Measurements from ENCODE around the gene ZNF865.

Gene ZNF865

DNA sequence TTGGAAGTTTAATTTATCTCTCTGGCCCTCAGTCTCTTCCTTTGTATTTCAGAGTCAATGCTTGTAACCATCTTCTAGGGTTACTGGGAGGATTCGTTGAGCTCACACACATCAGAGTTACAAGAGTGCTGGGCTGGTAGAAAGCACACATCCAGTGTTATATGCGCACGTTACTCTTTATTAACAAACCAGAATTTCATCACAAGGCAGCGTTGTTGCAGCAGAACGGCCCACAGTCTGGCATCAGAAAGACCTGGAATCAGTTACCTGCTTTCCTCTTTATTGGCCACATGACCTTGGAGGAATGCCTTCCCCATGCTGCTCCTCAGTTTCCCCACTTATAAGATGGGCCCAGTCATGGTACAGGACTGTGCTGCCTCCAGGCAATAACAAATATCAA, 3.9 kb downstream of the ZNF865 start:
- no peak for DNase-seq

DNA sequence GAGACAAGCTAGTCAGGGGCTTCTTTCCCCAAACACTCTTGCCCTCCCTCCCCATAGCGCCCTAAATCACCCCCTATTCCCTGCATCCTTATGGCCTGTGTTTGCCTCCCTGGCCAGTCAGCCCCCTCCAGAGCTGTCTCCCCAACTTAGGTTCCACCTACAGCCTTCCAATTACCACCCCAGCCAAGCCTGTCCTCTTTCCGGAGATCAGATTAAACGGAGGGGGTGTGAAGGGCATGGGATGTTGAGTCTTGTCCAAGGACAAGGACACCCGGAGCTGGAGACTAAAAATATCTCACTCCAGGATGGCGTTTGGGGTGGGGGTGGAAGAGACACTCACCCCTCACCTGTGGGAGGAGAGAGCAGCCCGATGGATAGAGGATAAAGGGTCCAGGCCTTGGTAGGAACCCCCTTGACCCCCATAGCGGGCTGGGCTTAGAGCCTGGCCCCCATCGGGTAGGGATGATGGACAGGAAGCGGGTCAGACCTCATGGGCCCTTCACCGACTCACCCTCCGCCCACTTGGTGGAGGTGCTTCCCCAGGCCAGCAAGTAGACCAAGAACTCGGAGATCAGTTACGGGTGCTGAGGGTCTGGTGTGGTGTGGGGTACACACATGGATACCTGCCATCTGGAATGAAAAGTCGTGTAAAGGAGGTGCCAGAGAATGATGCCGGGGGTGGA, 6.0 kb downstream of the ZNF865 start:
- DNase-seq: no peak

DNA sequence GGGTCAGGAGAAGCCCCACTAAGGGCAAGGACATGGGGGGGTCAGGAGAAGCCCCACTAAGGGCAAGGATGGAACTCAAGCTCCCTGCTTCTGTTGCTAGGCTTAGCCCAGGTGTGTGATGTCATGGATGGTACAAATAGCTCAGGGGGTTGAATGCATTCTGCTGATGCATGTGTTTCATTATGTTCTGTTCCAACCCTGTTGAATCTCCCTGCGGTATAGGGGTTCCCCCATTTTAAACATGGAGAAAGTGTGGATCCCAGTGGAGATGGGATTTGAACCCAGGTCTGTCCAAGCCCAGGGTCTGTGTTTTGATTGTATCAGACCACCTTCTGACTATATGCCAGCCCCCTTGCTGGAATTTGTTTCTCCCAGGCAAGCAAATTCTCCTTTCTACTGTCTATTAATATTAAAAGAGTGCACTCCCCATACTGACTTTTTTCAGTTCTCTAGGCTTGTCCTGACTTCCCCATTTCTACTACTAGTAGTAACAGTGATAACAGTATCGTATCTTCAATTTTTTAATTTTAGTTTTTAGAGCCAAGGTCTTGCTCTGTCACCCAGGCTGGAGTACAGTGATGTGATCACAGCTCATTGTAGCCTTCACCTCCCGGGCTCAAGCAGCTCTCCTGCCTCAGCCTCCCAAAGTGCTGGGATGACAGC, 6.7 kb downstream of the ZNF865 start:
- DNase-seq: no peak

DNA sequence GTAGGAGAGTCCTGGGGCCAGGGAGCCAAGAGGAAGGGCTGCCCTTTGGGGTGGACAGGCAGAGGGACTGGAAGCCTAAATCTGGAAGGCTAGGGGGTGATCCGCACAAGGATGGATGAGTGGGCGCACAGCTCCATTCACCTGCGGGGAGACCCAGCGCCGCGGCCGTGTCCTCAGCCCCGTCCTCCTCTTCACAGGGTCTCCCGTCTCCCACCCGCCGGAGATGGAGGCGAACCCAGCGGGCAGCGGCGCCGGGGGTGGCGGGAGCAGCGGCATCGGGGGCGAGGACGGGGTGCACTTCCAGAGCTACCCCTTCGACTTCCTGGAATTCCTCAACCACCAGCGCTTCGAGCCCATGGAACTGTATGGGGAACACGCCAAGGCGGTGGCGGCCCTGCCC, 7.9 kb downstream of the ZNF865 start:
- no peak for DNase-seq

DNA sequence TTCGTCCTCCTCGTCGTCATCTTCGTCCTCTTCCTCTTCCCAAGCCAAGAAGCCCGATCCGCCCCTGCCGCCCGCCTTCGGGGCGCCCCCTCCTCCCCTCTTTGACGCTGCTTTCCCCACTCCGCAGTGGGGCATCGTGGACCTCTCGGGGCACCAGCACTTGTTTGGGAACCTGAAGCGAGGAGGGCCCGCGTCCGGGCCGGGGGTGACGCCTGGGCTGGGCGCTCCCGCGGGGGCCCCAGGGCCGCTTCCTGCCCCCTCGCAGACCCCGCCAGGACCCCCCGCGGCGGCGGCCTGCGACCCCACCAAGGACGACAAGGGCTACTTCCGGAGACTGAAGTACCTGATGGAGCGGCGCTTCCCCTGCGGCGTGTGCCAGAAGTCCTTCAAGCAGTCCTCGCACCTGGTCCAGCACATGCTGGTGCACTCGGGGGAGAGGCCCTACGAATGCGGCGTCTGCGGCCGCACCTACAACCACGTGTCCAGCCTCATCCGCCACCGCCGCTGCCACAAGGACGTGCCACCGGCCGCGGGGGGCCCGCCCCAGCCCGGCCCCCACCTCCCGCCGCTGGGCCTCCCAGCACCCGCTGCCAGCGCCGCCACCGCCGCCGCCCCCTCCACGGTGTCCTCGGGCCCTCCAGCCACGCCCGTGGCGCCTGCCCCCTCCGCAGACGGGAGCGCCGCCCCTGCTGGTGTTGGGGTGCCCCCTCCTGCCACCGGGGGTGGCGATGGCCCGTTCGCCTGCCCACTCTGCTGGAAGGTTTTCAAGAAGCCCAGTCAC, 8.7 kb downstream of the ZNF865 start:
- DNase-seq: no peak

DNA sequence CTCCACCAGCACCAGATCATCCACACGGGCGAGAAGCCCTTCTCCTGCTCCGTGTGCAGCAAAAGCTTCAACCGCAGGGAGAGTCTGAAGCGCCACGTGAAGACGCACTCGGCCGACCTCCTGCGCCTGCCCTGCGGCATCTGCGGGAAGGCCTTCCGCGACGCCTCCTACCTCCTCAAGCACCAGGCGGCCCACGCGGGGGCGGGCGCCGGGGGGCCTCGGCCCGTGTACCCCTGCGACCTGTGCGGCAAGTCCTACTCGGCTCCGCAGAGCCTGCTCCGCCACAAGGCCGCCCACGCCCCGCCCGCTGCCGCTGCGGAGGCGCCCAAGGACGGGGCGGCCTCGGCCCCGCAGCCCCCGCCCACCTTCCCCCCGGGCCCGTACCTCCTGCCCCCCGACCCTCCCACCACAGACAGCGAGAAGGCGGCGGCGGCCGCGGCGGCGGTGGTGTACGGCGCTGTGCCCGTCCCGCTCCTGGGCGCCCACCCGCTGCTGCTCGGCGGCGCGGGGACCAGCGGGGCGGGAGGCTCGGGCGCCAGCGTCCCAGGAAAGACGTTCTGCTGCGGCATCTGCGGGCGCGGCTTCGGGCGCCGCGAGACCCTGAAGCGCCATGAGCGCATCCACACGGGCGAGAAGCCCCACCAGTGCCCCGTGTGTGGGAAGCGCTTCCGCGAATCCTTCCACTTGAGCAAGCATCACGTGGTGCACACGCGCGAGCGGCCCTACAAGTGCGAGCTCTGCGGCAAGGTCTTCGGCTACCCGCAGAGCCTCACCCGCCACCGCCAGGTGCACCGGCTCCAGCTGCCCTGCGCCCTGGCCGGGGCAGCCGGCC, 9.5 kb downstream of the ZNF865 start:
- no peak for DNase-seq

DNA sequence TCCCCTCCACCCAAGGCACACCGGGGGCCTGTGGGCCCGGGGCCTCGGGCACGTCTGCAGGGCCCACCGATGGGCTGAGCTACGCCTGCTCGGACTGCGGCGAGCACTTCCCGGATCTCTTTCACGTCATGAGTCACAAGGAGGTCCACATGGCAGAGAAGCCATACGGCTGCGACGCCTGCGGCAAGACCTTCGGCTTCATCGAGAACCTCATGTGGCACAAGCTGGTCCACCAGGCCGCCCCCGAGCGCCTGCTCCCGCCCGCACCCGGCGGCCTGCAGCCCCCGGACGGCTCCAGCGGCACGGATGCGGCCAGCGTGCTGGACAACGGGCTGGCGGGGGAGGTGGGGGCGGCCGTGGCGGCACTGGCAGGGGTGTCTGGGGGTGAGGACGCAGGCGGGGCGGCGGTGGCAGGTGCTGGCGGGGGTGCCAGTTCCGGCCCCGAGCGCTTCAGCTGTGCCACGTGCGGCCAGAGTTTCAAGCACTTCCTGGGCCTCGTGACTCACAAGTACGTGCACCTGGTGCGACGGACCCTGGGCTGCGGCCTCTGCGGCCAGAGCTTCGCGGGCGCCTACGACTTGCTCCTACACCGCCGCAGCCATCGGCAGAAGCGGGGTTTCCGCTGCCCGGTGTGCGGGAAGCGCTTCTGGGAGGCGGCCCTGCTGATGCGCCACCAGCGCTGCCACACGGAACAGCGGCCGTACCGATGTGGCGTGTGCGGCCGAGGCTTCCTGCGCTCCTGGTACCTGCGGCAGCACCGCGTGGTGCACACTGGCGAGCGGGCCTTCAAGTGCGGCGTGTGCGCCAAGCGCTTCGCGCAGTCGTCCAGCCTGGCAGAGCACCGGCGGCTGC, 10.3 kb downstream of the ZNF865 start:
- no peak for DNase-seq

DNA sequence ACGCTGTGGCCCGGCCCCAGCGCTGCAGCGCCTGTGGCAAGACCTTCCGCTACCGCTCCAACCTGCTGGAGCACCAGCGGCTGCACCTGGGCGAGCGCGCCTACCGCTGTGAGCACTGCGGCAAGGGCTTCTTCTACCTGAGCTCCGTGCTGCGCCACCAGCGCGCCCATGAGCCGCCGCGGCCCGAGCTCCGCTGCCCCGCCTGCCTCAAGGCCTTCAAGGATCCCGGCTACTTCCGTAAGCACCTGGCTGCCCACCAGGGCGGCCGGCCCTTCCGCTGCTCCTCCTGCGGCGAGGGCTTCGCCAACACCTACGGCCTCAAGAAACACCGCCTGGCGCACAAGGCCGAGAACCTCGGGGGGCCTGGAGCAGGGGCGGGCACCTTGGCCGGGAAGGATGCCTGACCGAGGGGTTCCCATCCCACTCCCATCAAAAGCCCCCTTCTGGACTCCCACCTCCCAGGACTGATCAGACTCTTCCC, 11.0 kb downstream of the ZNF865 start:
- DNase-seq: no peak

DNA sequence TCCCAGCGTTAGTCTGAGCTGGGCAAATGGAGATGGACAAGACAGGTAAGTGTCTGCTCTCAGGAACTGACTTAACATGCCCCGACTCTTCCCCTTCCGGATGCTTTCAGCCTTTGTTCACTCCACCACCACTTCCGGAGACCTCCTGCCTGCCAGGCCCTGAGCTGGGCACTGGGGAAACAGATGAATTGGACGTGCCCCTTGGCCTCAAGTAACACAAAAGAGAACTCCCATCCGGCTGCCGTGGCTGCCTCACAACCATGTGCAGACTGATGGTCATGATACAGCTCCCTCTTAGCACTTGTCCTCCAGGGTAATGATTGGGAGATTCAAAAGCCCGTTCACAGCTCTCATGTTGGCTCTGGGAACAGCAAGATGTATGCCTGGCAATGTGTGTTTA, 12.0 kb downstream of the ZNF865 start:
- DNase-seq: no peak

DNA sequence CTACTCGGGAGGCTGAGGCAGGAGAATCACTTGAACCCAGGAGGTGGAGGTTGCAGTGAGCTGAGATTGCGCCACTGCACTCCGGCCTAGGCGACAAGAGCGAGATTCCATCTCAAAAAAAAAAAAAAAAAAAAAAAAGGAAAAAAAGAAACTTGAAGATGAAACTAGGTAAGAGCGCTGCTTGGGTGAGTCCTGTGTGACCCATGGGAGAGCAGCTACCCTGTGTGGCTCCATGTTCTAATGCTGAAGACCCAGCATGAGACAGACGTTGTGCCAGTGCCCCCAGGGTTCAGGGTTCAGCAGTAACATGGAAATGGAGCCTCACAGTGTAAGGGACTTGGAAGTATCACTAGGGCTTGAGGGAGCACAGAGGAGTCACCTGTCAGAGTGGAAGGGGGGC, 13.0 kb downstream of the ZNF865 start:
- DNase-seq: no peak

DNA sequence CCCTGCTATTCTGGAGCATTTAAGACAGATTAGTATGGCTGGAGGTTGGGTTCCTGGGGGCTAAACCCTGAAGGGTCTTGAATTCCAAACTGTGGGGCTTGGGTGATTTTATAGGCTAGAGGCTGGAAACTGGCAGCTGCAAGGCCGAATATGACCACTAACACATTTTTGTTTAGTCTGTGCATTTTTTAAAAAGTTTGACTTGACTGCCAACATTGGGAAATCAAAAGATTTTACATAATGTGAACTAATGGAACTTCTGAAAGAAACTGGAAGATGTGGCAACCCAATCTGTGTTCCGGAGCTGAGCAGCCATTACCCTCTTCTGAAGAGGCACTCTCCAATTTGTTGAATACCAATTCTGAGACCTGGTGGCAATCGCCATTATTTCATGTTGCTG, 13.8 kb downstream of the ZNF865 start:
- DNase-seq: no peak

DNA sequence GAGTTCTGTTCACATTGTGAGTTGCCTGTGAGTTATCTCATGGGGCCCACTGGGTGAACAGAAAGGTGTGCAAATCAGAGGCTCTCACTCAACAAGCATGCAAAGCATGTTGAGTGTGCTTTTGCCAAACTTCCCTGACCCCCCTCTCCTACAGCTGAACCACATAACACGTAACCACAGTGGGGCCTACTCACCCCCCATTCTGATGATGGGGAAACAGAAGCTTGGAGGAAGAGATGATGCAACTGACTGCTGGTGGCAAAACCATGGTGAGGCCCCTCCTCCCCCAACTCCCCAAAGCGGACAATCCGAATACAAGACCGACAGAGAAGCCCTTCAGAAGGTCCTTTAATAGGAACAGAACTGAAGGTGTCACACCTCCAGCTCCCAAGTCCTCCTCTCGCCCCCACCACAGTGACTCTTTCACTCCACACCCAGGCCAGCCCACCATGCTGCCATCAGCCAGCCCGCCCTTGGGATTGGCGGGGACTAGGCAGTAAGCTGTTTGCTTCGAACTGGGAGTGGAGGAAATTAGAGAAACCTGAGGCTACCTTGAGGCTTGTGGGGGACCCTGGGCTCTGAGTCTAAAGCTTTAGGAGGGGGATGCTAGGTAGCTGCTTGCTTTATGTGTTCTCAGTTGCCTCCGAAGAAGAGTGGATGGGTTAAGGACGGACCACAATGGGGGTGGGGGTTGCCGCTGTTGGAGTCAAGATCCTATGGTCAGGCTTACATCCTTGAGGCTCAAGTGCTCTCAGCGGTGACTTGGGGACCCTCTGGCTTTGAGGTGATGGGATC, 15.2 kb downstream of the ZNF865 start:
- no peak for DNase-seq

DNA sequence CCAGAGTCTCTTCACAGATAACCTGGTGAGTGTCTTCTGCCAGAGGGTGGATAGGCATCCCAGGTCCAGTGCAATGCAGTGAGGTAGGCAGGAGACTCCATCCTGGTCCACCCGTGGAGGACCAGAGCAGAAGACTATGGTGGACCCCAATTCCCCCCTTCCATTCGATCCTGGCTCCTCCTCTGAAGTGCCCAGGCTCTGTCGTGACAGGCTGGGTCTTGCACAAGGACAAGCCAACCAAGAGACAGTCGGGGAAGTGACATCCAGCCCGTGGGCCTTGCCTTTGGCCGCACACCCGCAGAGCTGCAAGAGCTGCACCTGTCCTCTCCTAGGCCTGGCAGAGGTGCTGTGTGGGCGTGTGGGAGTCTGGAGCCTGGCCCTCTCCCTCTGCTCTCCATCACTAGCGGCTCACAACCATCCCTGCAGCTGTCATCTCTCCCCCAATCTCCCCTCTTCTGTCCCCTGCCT, 15.8 kb downstream of the ZNF865 start:
- no peak for DNase-seq

DNA sequence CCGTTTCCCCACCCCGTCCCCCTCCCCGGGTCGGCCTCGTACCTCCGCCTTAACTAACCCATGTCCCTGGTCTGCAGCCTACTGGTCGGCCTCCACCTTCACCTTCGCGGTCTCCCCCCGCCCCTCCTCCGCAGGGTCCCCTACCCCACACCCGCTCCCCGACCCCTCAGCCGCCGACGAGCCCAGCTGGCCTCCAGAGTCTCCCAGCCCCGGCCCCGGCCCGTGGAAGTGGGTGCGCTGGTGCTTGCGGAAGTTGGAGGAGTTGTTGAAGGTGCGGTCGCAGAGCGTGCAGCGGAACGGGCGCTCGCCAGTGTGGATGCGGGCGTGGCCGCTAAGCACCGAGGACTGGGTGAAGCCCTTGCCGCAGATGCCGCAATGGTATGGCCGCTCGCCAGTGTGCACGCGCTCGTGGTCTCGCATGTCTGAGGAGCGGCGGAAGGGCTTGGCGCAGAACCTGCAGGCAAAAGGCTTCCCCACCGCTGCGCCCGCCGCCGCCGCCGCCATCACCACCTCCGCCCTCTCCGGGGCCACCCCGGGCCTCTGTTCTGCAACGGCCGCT, 16.3 kb downstream of the ZNF865 start:
- DNase-seq: no peak

DNA sequence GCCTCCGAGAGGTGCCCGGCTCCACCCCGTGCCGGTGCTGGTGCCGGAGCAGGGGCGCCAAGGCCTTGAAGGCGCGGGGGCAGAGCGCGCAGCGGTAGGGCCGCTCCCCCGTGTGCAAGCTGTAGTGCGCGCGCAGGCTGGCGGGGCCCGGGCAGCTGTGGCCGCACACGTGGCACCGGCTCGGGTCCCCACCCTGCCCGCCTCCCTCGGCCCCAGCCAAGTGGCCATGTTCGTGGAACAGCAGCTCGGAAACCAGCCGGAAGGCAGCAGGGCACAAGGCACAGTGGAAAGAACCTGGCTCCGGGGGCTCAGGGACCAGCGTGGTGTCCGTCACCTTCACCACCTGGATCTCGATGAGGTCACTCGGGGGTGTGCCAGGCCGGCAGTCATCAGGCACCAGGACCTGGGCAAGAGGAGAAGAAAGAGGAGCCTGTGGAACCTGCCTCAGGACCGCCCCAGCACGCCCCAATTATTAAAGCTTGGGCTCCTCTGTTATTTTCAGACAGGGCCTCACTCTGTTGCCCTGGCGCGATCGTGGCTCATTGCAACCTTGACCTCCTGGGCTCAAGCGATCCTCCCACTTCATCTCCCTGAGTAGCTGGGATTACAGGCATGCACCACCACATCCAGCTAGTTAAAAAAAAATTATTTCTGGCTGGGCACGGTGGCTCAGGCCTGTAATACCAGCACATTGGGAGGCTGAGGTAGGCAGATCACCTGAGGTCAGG, 17.0 kb downstream of the ZNF865 start:
- DNase-seq: no peak

DNA sequence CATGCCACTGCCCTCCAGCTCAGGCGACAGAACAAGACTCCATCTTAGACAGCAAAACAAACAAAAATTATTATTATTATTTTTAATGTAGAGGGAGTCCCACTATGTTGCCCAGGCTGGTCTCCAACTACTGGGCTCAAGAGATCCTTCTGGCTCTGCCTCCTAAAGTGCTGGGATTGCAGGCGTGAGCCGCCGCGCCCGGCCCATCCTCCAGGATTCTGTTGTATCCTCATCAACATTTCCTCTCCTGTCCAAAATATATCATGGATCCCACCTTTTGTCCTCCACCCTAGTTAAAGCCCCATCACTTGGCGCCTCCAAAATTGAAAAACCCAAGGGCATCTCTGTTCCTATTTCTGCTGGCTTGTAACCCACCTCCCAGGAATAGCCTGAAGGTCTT, 17.7 kb downstream of the ZNF865 start:
- no peak for DNase-seq

DNA sequence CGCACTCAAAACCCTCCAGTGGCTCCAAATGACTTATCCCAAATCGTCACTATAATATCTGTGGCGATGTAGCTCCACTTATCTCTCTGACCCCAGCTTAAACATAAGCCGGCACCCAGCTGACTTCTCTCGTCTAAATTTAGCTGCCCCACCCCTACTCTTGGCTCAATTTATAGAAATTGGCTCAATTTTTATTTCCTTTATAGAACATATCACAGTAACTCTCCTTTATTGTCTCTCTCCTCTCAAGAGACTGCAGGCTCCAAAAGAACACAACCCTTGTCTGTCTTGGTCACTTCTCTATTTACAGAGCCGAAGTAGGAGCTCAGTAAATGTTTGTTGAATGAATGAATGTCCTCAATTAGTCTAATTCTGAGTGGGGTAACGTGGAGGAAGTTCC, 18.1 kb downstream of the ZNF865 start:
- DNase-seq: no peak

DNA sequence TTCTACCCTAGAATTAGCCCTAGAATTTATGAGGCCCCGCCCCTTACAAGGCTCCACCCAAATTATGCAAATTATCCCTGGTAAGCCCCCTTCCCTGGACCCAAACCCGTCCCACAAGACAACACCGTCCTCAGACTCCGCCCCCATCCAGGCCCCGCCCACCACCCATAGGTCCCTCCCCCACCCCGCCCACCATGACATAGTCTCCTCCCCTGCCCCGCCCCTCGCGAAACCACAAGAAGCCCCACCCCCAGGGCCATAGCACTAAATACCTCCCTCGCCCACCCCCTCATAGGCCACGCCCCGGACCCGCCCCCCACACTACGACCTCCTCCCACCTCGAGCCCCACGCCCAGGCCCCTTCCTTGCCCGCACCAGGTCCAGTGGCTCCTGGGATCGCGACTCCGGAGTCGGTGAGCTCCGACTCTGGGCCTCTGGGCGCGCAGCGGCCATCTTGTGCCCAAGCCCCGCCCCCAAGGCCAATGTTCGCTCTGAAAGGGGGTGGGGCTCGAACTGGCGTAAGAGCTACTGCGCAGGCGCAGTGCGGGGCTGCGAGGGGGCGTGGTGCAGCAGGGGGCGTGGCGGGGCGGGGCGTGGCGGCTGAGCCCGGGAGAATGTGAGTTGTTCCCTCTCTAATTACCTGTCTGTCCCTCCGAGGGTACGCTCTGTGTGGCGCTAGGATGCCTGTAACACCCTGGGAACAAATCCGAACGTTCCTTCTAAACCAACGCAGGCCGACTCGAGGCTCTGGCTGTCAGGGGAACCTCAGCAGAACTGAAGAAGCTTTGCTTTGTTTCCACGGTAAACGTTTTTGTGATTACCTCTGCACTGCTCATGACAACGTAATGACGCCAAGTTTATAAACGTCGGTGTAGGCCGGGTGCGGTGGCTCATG, 18.9 kb downstream of the ZNF865 start, which contains the start of gene ZNF784:
Gene ZNF784, minus strand, starts transcription at position 458 of the 895 bp plus-strand sequence. Its CDS starts 5 bp downstream, at position 453.
- peak; percentile 97 for DNase-seq

DNA sequence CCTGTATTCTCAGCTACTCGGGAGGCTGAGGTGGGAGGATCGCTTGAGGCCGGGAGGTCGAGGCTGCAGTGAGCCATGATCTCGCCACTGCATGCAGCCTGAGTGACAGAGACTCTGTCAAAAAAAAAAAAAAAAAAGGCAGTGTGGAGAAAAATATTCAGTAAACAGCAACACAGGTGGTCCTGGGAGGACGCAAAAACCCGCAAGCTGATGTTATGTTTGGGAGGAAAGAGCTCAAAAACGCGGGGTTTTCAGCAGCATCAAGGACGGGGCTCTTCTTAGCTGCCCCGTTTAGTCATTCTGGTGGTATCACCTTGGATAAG, 19.5 kb downstream of the ZNF865 start:
- no peak for DNase-seq

Data from NCI-H82 (cell line).